K562 (cell line): ENCODE results near the gene STK11. TPM values are rescaled to one million over a fixed set of nuclear protein-coding genes. Genes with fewer than 3 reads are reported as not detected.
A peak's percentile ranks its signal among the peaks of the same experiment; 100 is the strongest.

Experiments used
- CBX1 ChIP-seq: sonication (generic); IDR thresholded peaks from 2 replicates; pipeline ENCODE4 v1.6.1; 2016; ENCODE audit warnings: antibody characterized with exemption, low read depth, mild to moderate bottlenecking
- CTBP1 ChIP-seq: fragments of 450-650 bp; IDR thresholded peaks from 2 replicates; pipeline ENCODE4 v1.6.1; 2016; ENCODE audit warnings: borderline replicate concordance
- FOS ChIP-seq: IDR thresholded peaks from 3 replicates; pipeline ENCODE4 v1.6.1; 2011; ENCODE audit not compliant: insufficient read length; ENCODE audit errors: extremely low read depth
- GABPB1 ChIP-seq: sonication (generic); formaldehyde crosslinking; IDR thresholded peaks from 2 replicates; pipeline ENCODE4 v1.8.0; 2022; ENCODE audit warnings: mild to moderate bottlenecking, missing genetic modification reagents
- HDAC2 ChIP-seq: fragments of 450-650 bp; IDR thresholded peaks from 2 replicates; pipeline ENCODE4 v1.6.1; 2016; ENCODE audit warnings: mild to moderate bottlenecking
- KAT8 ChIP-seq: fragments of 450-650 bp; IDR thresholded peaks from 2 replicates; pipeline ENCODE4 v1.6.1; 2016; ENCODE audit warnings: low read depth, mild to moderate bottlenecking
- OTX1 ChIP-seq: fragments of 450-650 bp; formaldehyde crosslinking; IDR thresholded peaks from 2 replicates; pipeline ENCODE4 v1.4.0; 2022; ENCODE audit warnings: mild to moderate bottlenecking
- POLR2A ChIP-seq: fragments of 450-650 bp; conservative IDR thresholded peaks from 2 replicates; pipeline ENCODE4 v1.6.1; 2016
- POLR2B ChIP-seq: fragments of 450-650 bp; IDR thresholded peaks from 2 replicates; pipeline ENCODE4 v1.6.1; 2018; ENCODE audit warnings: low read depth; ENCODE audit not compliant: partially characterized antibody
- POLR2G ChIP-seq: fragments of 200-400 bp; formaldehyde crosslinking; IDR thresholded peaks from 2 replicates; pipeline ENCODE4 v1.6.1; 2017; ENCODE audit warnings: low read depth, mild to moderate bottlenecking, antibody characterized with exemption, low read length, moderate library complexity
- PRPF4 ChIP-seq: fragments of 200-400 bp; formaldehyde crosslinking; IDR thresholded peaks from one replicate; pipeline ENCODE4 v1.6.1; 2017; ENCODE audit warnings: low read length, low read depth, mild to moderate bottlenecking; ENCODE audit not compliant: insufficient read depth, poor library complexity, severe bottlenecking
- RBM39 ChIP-seq: fragments of 200-400 bp; formaldehyde crosslinking; optimal IDR thresholded peaks from 2 replicates; pipeline ENCODE3; 2018; ENCODE audit warnings: low read depth, low read length
- SMAD1 ChIP-seq: fragments of 150-350 bp; IDR thresholded peaks from 2 replicates; pipeline ENCODE4 v1.6.1; 2014; ENCODE audit warnings: low read length, low read depth; ENCODE audit not compliant: partially characterized antibody
- SOX6 ChIP-seq: fragments of 450-650 bp; IDR thresholded peaks from 2 replicates; pipeline ENCODE4 v1.6.1; 2014; ENCODE audit warnings: mild to moderate bottlenecking
- TAF7 ChIP-seq: fragments of 450-650 bp; IDR thresholded peaks from 2 replicates; pipeline ENCODE4 v1.6.1; 2016; ENCODE audit warnings: missing genetic modification characterization, missing compliant biosample characterization
- TRIM24 ChIP-seq, 2 experiments: fragments of 450-650 bp; IDR thresholded peaks; 2 replicates each; pipeline ENCODE4 v1.6.1; 2016
- ZFX ChIP-seq: sonication (generic); formaldehyde crosslinking; IDR thresholded peaks from 2 replicates; pipeline ENCODE4 v1.8.0; 2022; ENCODE audit warnings: mild to moderate bottlenecking, missing genetic modification reagents, moderate library complexity
- polyA plus RNA-seq, 8 experiments: library from polyadenylated mRNA; depleted of rRNA in 4 of 8; stranded (reverse) in 5 of 8; unstranded in 3 of 8; fragments of >200 nt; fragmentation: Nextera tagmentation in 2 of 8; fragmentation: Illumina TruSeq in 1 of 8; extraction: Ambion mirVana in 2 of 8; extraction: Trizol in 1 of 8; gene quantifications; 2 replicates each; pipeline versions ENCODE4 v1.2.1 to v1.2.3, GENCODE V29; 2011 to 2014; ENCODE audit warnings: inconsistent platforms in 1 of 8, missing spikeins in 1 of 8
- total RNA-seq, 7 experiments: library from RNA; depleted of rRNA in 6 of 7; stranded (reverse); fragments of >200 nt in 6 of 7; fragmentation: Illumina TruSeq in 2 of 7; extraction: Trizol in 2 of 7; gene quantifications; 2 replicates each; pipeline versions ENCODE4 v1.2.1 to v1.2.3, GENCODE V29; 2011 to 2021; ENCODE audit warnings: low replicate concordance in 1 of 7
- TF ChIP-seq, protein P1 (sequence below): fragments of 450-650 bp; IDR thresholded peaks from 2 replicates; pipeline ENCODE4 v1.6.1; 2016; ENCODE audit warnings: mild to moderate bottlenecking, moderate library complexity
- TF ChIP-seq, protein P2 (sequence below): fragments of 200-800 bp; sonication (Bioruptor generic); IDR thresholded peaks from 2 replicates; pipeline ENCODE4 v1.6.1; 2017; ENCODE audit warnings: missing genetic modification characterization, missing compliant biosample characterization

STK11 gene
- total and polyA plus RNA-seq, 9 of the 15 experiments (the other 6 are each of a cell fraction or from before 2014, with no cell fraction given), result 0.15 to 96.5 (median 31.7) TPM

DNA sequence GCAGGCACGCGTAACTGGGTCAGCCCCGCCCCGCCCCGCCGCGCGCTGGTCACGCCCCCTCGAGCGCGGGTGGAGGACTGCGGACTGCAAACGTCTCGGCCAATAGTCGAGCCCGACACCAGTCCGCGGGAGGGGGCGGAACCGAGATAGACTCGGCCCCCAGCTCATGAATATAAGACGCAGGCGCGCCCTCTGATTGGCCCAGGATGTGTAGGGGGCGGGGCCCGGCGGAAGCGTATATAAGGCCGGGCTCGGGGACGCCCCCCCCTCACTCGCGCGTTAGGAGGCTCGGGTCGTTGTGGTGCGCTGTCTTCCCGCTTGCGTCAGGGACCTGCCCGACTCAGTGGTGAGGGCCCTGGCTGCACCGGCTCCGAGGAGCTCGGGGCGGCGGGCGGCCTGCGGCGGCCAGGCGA, 63.5 kb downstream of the STK11 start, which contains the start of gene CIRBP (continued):
- TF ChIP-seq, protein P1, sequence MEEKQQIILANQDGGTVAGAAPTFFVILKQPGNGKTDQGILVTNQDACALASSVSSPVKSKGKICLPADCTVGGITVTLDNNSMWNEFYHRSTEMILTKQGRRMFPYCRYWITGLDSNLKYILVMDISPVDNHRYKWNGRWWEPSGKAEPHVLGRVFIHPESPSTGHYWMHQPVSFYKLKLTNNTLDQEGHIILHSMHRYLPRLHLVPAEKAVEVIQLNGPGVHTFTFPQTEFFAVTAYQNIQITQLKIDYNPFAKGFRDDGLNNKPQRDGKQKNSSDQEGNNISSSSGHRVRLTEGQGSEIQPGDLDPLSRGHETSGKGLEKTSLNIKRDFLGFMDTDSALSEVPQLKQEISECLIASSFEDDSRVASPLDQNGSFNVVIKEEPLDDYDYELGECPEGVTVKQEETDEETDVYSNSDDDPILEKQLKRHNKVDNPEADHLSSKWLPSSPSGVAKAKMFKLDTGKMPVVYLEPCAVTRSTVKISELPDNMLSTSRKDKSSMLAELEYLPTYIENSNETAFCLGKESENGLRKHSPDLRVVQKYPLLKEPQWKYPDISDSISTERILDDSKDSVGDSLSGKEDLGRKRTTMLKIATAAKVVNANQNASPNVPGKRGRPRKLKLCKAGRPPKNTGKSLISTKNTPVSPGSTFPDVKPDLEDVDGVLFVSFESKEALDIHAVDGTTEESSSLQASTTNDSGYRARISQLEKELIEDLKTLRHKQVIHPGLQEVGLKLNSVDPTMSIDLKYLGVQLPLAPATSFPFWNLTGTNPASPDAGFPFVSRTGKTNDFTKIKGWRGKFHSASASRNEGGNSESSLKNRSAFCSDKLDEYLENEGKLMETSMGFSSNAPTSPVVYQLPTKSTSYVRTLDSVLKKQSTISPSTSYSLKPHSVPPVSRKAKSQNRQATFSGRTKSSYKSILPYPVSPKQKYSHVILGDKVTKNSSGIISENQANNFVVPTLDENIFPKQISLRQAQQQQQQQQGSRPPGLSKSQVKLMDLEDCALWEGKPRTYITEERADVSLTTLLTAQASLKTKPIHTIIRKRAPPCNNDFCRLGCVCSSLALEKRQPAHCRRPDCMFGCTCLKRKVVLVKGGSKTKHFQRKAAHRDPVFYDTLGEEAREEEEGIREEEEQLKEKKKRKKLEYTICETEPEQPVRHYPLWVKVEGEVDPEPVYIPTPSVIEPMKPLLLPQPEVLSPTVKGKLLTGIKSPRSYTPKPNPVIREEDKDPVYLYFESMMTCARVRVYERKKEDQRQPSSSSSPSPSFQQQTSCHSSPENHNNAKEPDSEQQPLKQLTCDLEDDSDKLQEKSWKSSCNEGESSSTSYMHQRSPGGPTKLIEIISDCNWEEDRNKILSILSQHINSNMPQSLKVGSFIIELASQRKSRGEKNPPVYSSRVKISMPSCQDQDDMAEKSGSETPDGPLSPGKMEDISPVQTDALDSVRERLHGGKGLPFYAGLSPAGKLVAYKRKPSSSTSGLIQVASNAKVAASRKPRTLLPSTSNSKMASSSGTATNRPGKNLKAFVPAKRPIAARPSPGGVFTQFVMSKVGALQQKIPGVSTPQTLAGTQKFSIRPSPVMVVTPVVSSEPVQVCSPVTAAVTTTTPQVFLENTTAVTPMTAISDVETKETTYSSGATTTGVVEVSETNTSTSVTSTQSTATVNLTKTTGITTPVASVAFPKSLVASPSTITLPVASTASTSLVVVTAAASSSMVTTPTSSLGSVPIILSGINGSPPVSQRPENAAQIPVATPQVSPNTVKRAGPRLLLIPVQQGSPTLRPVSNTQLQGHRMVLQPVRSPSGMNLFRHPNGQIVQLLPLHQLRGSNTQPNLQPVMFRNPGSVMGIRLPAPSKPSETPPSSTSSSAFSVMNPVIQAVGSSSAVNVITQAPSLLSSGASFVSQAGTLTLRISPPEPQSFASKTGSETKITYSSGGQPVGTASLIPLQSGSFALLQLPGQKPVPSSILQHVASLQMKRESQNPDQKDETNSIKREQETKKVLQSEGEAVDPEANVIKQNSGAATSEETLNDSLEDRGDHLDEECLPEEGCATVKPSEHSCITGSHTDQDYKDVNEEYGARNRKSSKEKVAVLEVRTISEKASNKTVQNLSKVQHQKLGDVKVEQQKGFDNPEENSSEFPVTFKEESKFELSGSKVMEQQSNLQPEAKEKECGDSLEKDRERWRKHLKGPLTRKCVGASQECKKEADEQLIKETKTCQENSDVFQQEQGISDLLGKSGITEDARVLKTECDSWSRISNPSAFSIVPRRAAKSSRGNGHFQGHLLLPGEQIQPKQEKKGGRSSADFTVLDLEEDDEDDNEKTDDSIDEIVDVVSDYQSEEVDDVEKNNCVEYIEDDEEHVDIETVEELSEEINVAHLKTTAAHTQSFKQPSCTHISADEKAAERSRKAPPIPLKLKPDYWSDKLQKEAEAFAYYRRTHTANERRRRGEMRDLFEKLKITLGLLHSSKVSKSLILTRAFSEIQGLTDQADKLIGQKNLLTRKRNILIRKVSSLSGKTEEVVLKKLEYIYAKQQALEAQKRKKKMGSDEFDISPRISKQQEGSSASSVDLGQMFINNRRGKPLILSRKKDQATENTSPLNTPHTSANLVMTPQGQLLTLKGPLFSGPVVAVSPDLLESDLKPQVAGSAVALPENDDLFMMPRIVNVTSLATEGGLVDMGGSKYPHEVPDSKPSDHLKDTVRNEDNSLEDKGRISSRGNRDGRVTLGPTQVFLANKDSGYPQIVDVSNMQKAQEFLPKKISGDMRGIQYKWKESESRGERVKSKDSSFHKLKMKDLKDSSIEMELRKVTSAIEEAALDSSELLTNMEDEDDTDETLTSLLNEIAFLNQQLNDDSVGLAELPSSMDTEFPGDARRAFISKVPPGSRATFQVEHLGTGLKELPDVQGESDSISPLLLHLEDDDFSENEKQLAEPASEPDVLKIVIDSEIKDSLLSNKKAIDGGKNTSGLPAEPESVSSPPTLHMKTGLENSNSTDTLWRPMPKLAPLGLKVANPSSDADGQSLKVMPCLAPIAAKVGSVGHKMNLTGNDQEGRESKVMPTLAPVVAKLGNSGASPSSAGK, result no peak
- peak; percentile 62 for TF ChIP-seq CTBP1
- peak; percentile 44 for TF ChIP-seq FOS
- no peak for TF ChIP-seq RBM39
- 0 out of 2 replicates have a peak, but pooled peaks have one; percentile 16 for TF ChIP-seq SOX6
- TF ChIP-seq CBX1, result peak; percentile 91; the same call in 1 of the 2 replicates
- TF ChIP-seq POLR2G, result peak; percentile 100
- TF ChIP-seq TAF7 (tag), result peak; percentile 78
- peak; percentile 92 for TF ChIP-seq SMAD1
- TF ChIP-seq POLR2A, result peak; percentile 99
- TF ChIP-seq GABPB1 (CRISPR knock-in tag), result peak; percentile 57
- TF ChIP-seq OTX1 (CRISPR knock-in tag), result no peak
- no peak for TF ChIP-seq TRIM24 (IDR thresholded peaks at IDR 0.05)
- TF ChIP-seq, protein P2, sequence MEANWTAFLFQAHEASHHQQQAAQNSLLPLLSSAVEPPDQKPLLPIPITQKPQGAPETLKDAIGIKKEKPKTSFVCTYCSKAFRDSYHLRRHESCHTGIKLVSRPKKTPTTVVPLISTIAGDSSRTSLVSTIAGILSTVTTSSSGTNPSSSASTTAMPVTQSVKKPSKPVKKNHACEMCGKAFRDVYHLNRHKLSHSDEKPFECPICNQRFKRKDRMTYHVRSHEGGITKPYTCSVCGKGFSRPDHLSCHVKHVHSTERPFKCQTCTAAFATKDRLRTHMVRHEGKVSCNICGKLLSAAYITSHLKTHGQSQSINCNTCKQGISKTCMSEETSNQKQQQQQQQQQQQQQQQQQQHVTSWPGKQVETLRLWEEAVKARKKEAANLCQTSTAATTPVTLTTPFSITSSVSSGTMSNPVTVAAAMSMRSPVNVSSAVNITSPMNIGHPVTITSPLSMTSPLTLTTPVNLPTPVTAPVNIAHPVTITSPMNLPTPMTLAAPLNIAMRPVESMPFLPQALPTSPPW, result peak; percentile 100
- TF ChIP-seq KAT8, result no peak
- TF ChIP-seq HDAC2, result no peak
- peak; percentile 97 for TF ChIP-seq PRPF4
- peak; percentile 95 for TF ChIP-seq POLR2B
- peak; percentile 78 for TF ChIP-seq ZFX
